ENCODE results near the gene TAS2R20. TPM values are rescaled to one million over a fixed set of nuclear protein-coding genes. Genes with fewer than 3 reads are reported as not detected.

Gene TAS2R20
- total and polyA plus RNA-seq, 4 donors: 0.49 to 4.8 (median 4.3) TPM; not detected in 1

GRCh38 chr12:10968765-10969456 lies 29.2 kb downstream of the TAS2R20 start:
- Histone ChIP-seq H3K4me1 (ENCODE audit: control insufficient read depth in 1 of 2, insufficient read depth in 2 of 2, low read length in 2 of 2) (peaks cover 0 to 2% of the 10 kb centered on the region in 2 donors), H3K9me3 (ENCODE audit: control insufficient read depth, low read length) (no peaks in the 10 kb centered on the region), H3K27me3 (ENCODE audit: control insufficient read depth in 1 of 2, insufficient read depth in 2 of 2, low read length in 1 of 2) (no peaks in the 10 kb centered on the region), H3K27ac (ENCODE audit: low read depth in 1 of 2, low read length in 2 of 2) (peak overlapping the region in 1 of 2 donors; percentile 89), H3K36me3 (ENCODE audit: control insufficient read depth in 1 of 2, insufficient read depth in 2 of 2, low read length in 1 of 2) (no peaks in the 10 kb centered on the region), H3K4me3 (ENCODE audit: low read length in 2 of 2) (no peak overlapping the region)
- WGBS, 2 donors: 28 to 32% methylated on average over 15 of the region's 15 CpGs
- peak; percentile 79 for ATAC-seq (ENCODE audit: low FRiP score)
- intact Hi-C loops (cut with DNase I): loop anchor here in 1 of 2 donors (10.0 kb wide), 1 partner anchor 206 kb away; the partner anchor contains the start of gene SMIM10L1
- peak; percentile 69 to 71 for DNase-seq

GRCh38 chr12:10967409-10967808 lies 30.7 kb downstream of the TAS2R20 start:
- ATAC-seq (ENCODE audit: low FRiP score) (no peak), DNase-seq (no peak)
- H3K27ac ChIP-seq (ENCODE audit: low read depth in 1 of 2, low read length in 2 of 2): no peak overlapping the region
- intact Hi-C loops (cut with DNase I): loop anchor here in 1 of 2 donors (10.0 kb wide), 1 partner anchor 207 kb away; the partner anchor contains the start of gene SMIM10L1
- H3K36me3 ChIP-seq (ENCODE audit: control insufficient read depth in 1 of 2, insufficient read depth in 2 of 2, low read length in 1 of 2): no peaks in the 10 kb centered on the region
- H3K9me3 ChIP-seq (ENCODE audit: control insufficient read depth, low read length): no peaks in the 10 kb centered on the region
- H3K4me3 ChIP-seq (ENCODE audit: low read length in 2 of 2): no peak overlapping the region
- WGBS, 2 donors: 76 to 77% methylated on average over 2 of the region's 2 CpGs
- H3K4me1 ChIP-seq (ENCODE audit: control insufficient read depth in 1 of 2, insufficient read depth in 2 of 2, low read length in 2 of 2): peaks cover 0 to 2% of the 10 kb centered on the region in 2 donors
- H3K27me3 ChIP-seq (ENCODE audit: control insufficient read depth in 1 of 2, insufficient read depth in 2 of 2, low read length in 1 of 2): no peaks in the 10 kb centered on the region

GRCh38 chr12:10966314-10966713 lies 31.8 kb downstream of the TAS2R20 start:
- no peak overlapping the region for H3K4me3 ChIP-seq (ENCODE audit: low read length in 2 of 2)
- no peak overlapping the region for H3K27ac ChIP-seq (ENCODE audit: low read depth in 1 of 2, low read length in 2 of 2)
- ATAC-seq (ENCODE audit: low FRiP score): peak; percentile 30
- intact Hi-C loops (cut with DNase I): loop anchor here in 1 of 2 donors (10.0 kb wide), 1 partner anchor 208 kb away; the partner anchor contains the start of gene SMIM10L1
- no peak for DNase-seq
- H3K27me3 ChIP-seq (ENCODE audit: control insufficient read depth in 1 of 2, insufficient read depth in 2 of 2, low read length in 1 of 2): no peaks in the 10 kb centered on the region
- H3K4me1 ChIP-seq (ENCODE audit: control insufficient read depth in 1 of 2, insufficient read depth in 2 of 2, low read length in 2 of 2): peaks cover 0 to 2% of the 10 kb centered on the region in 2 donors
- no peaks in the 10 kb centered on the region for H3K36me3 ChIP-seq (ENCODE audit: control insufficient read depth in 1 of 2, insufficient read depth in 2 of 2, low read length in 1 of 2)
- H3K9me3 ChIP-seq (ENCODE audit: control insufficient read depth, low read length): no peaks in the 10 kb centered on the region

- Histone ChIP-seq H3K4me3 (ENCODE audit: low read length in 2 of 2) (no peak overlapping the region), H3K9me3 (ENCODE audit: control insufficient read depth, low read length) (no peaks in the 10 kb centered on the region), H3K4me1 (ENCODE audit: control insufficient read depth in 1 of 2, insufficient read depth in 2 of 2, low read length in 2 of 2) (peaks cover 0 to 2% of the 10 kb centered on the region in 2 donors), H3K27ac (ENCODE audit: low read depth in 1 of 2, low read length in 2 of 2) (no peak overlapping the region), H3K36me3 (ENCODE audit: control insufficient read depth in 1 of 2, insufficient read depth in 2 of 2, low read length in 1 of 2) (no peaks in the 10 kb centered on the region), H3K27me3 (ENCODE audit: control insufficient read depth in 1 of 2, insufficient read depth in 2 of 2, low read length in 1 of 2) (no peaks in the 10 kb centered on the region)
- intact Hi-C loops (cut with DNase I): loop anchor here in 1 of 2 donors (10.0 kb wide), 1 partner anchor 209 kb away; the partner anchor contains the start of gene SMIM10L1
- no peak for ATAC-seq (ENCODE audit: low FRiP score)
- DNase-seq: no peak
- WGBS, 2 donors: 98% methylated on average over 1 of the region's 1 CpG
These were observed 32.6 kb downstream of the TAS2R20 start for GRCh38 chr12:10965476-10965875.

- no peak overlapping the region for H3K27ac ChIP-seq (ENCODE audit: low read depth in 1 of 2, low read length in 2 of 2)
- no peaks in the 10 kb centered on the region for H3K4me1 ChIP-seq (ENCODE audit: control insufficient read depth in 1 of 2, insufficient read depth in 2 of 2, low read length in 2 of 2)
- no peak overlapping the region for H3K4me3 ChIP-seq (ENCODE audit: low read length in 2 of 2)
- DNase-seq (no peak), ATAC-seq (ENCODE audit: low FRiP score) (no peak)
- WGBS, 2 donors: 79 to 86% methylated on average over 4 of the region's 4 CpGs
- H3K9me3 ChIP-seq (ENCODE audit: control insufficient read depth, low read length): no peaks in the 10 kb centered on the region
- intact Hi-C loops (cut with DNase I): loop anchor here in 1 of 2 donors (10.0 kb wide), 1 partner anchor 215 kb away; the partner anchor contains the start of gene SMIM10L1
- no peaks in the 10 kb centered on the region for H3K36me3 ChIP-seq (ENCODE audit: control insufficient read depth in 1 of 2, insufficient read depth in 2 of 2, low read length in 1 of 2)
- H3K27me3 ChIP-seq (ENCODE audit: control insufficient read depth in 1 of 2, insufficient read depth in 2 of 2, low read length in 1 of 2): no peaks in the 10 kb centered on the region
These were observed 37.9 kb downstream of the TAS2R20 start for GRCh38 chr12:10960211-10960610.

GRCh38 chr12:10959804-10960203 lies 38.3 kb downstream of the TAS2R20 start:
- ATAC-seq (ENCODE audit: low FRiP score): no peak
- Histone ChIP-seq H3K9me3 (ENCODE audit: control insufficient read depth, low read length) (no peaks in the 10 kb centered on the region), H3K36me3 (ENCODE audit: control insufficient read depth in 1 of 2, insufficient read depth in 2 of 2, low read length in 1 of 2) (no peaks in the 10 kb centered on the region), H3K4me3 (ENCODE audit: low read length in 2 of 2) (no peak overlapping the region), H3K27ac (ENCODE audit: low read depth in 1 of 2, low read length in 2 of 2) (no peak overlapping the region), H3K27me3 (ENCODE audit: control insufficient read depth in 1 of 2, insufficient read depth in 2 of 2, low read length in 1 of 2) (no peaks in the 10 kb centered on the region), H3K4me1 (ENCODE audit: control insufficient read depth in 1 of 2, insufficient read depth in 2 of 2, low read length in 2 of 2) (no peaks in the 10 kb centered on the region)
- 94 to 99% methylated on average over 2 of the region's 2 CpGs for WGBS, 2 donors
- intact Hi-C loops (cut with DNase I): loop anchor here in 1 of 2 donors (10.0 kb wide), 1 partner anchor 215 kb away; the partner anchor contains the start of gene SMIM10L1
- DNase-seq: no peak

- H3K27me3 ChIP-seq (ENCODE audit: control insufficient read depth in 1 of 2, insufficient read depth in 2 of 2, low read length in 1 of 2): no peaks in the 10 kb centered on the region
- H3K4me3 ChIP-seq (ENCODE audit: low read length in 2 of 2): no peak overlapping the region
- H3K27ac ChIP-seq (ENCODE audit: low read depth in 1 of 2, low read length in 2 of 2): no peak overlapping the region
- ATAC-seq (ENCODE audit: low FRiP score) (no peak), DNase-seq (no peak)
- H3K36me3 ChIP-seq (ENCODE audit: control insufficient read depth in 1 of 2, insufficient read depth in 2 of 2, low read length in 1 of 2): no peaks in the 10 kb centered on the region
- no peaks in the 10 kb centered on the region for H3K4me1 ChIP-seq (ENCODE audit: control insufficient read depth in 1 of 2, insufficient read depth in 2 of 2, low read length in 2 of 2)
- intact Hi-C loops (cut with DNase I): no loop called here
- H3K9me3 ChIP-seq (ENCODE audit: control insufficient read depth, low read length): peaks cover 1% of the 10 kb centered on the region
These were observed 40.4 kb downstream of the TAS2R20 start for GRCh38 chr12:10957741-10958140.

GRCh38 chr12:10956085-10956484 lies 42.0 kb downstream of the TAS2R20 start:
- peaks cover 1% of the 10 kb centered on the region for H3K9me3 ChIP-seq (ENCODE audit: control insufficient read depth, low read length)
- no peak overlapping the region for H3K4me3 ChIP-seq (ENCODE audit: low read length in 2 of 2)
- ATAC-seq (ENCODE audit: low FRiP score): no peak
- H3K27me3 ChIP-seq (ENCODE audit: control insufficient read depth in 1 of 2, insufficient read depth in 2 of 2, low read length in 1 of 2): no peaks in the 10 kb centered on the region
- intact Hi-C loops (cut with DNase I): no loop called here
- DNase-seq: no peak
- no peaks in the 10 kb centered on the region for H3K4me1 ChIP-seq (ENCODE audit: control insufficient read depth in 1 of 2, insufficient read depth in 2 of 2, low read length in 2 of 2)
- H3K27ac ChIP-seq (ENCODE audit: low read depth in 1 of 2, low read length in 2 of 2): no peak overlapping the region
- H3K36me3 ChIP-seq (ENCODE audit: control insufficient read depth in 1 of 2, insufficient read depth in 2 of 2, low read length in 1 of 2): no peaks in the 10 kb centered on the region

GRCh38 chr12:10952645-10953044 lies 45.5 kb downstream of the TAS2R20 start:
- DNase-seq (no peak), ATAC-seq (ENCODE audit: low FRiP score) (no peak)
- intact Hi-C loops (cut with DNase I): no loop called here
- Histone ChIP-seq H3K4me1 (ENCODE audit: control insufficient read depth in 1 of 2, insufficient read depth in 2 of 2, low read length in 2 of 2) (no peaks in the 10 kb centered on the region), H3K27ac (ENCODE audit: low read depth in 1 of 2, low read length in 2 of 2) (no peak overlapping the region), H3K4me3 (ENCODE audit: low read length in 2 of 2) (no peak overlapping the region), H3K27me3 (ENCODE audit: control insufficient read depth in 1 of 2, insufficient read depth in 2 of 2, low read length in 1 of 2) (no peaks in the 10 kb centered on the region), H3K9me3 (ENCODE audit: control insufficient read depth, low read length) (peaks cover 1% of the 10 kb centered on the region), H3K36me3 (ENCODE audit: control insufficient read depth in 1 of 2, insufficient read depth in 2 of 2, low read length in 1 of 2) (no peaks in the 10 kb centered on the region)
- WGBS, 2 donors: 90 to 96% methylated on average over 4 of the region's 4 CpGs
